ENCODE measurements around the gene ZNF385B.

The ZNF385B gene

GRCh38 chr2:179859523-179859922 lies 1.9 kb downstream of the ZNF385B start:
- H3K27ac ChIP-seq: no peak overlapping the region

DNA sequence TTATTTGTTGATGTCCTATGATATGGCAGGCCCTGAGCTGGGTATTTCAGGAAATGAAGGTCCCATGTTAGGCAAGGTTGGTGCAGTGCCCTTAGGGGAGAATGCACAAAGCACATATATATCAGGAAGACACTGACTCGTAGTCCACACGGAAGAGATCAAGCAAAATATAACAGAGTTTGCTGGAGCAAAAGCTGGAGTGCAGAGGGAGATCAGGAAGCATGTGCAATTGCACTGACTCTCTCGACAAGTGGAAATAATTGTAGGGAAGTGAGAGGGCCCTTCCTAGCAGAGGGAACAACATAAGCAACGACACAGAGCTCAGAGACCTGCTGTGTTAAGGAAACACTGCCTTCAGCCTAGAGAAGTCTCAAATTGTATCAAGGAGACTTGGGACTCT lies 4.2 kb downstream of the ZNF385B start:
- TF ChIP-seq, protein P1, sequence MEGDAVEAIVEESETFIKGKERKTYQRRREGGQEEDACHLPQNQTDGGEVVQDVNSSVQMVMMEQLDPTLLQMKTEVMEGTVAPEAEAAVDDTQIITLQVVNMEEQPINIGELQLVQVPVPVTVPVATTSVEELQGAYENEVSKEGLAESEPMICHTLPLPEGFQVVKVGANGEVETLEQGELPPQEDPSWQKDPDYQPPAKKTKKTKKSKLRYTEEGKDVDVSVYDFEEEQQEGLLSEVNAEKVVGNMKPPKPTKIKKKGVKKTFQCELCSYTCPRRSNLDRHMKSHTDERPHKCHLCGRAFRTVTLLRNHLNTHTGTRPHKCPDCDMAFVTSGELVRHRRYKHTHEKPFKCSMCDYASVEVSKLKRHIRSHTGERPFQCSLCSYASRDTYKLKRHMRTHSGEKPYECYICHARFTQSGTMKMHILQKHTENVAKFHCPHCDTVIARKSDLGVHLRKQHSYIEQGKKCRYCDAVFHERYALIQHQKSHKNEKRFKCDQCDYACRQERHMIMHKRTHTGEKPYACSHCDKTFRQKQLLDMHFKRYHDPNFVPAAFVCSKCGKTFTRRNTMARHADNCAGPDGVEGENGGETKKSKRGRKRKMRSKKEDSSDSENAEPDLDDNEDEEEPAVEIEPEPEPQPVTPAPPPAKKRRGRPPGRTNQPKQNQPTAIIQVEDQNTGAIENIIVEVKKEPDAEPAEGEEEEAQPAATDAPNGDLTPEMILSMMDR (IDR thresholded peaks at IDR 0.05): no peak
- H3K4me3 ChIP-seq (ENCODE audit: low read depth, low read length): no peak overlapping the region
- H3K27me3 ChIP-seq (ENCODE audit: control insufficient read depth, insufficient read depth, low read length): no peaks in the 10 kb centered on the region
- no peak overlapping the region for H3K9ac ChIP-seq
- no peak overlapping the region for H2AFZ ChIP-seq
- no peak overlapping the region for H3K27ac ChIP-seq
- H3K36me3 ChIP-seq (ENCODE audit: control insufficient read depth, insufficient read depth, low read length): no peaks in the 10 kb centered on the region
- no peaks in the 10 kb centered on the region for H3K79me2 ChIP-seq
- H3K9me3 ChIP-seq (ENCODE audit: control insufficient read depth, low read length): no peaks in the 10 kb centered on the region
- no peak overlapping the region for H3K4me2 ChIP-seq (ENCODE audit: low read length)
- H3K4me1 ChIP-seq: no peaks in the 10 kb centered on the region

More at GRCh38 chr2:179859523-179859922, 1.9 kb downstream of the ZNF385B start:
- Histone ChIP-seq H3K4me3 (ENCODE audit: low read depth, low read length) (no peak overlapping the region), H3K9ac (no peak overlapping the region), H3K27me3 (ENCODE audit: control insufficient read depth, insufficient read depth, low read length) (no peaks in the 10 kb centered on the region), H3K4me1 (no peaks in the 10 kb centered on the region), H3K79me2 (no peaks in the 10 kb centered on the region), H2AFZ (no peak overlapping the region), H3K36me3 (ENCODE audit: control insufficient read depth, insufficient read depth, low read length) (no peaks in the 10 kb centered on the region), H3K9me3 (ENCODE audit: control insufficient read depth, low read length) (no peaks in the 10 kb centered on the region), H3K4me2 (ENCODE audit: low read length) (no peak overlapping the region)
- TF ChIP-seq, protein P1 (IDR thresholded peaks at IDR 0.05): no peak

- no peak overlapping the region for H3K27ac ChIP-seq
- no peaks in the 10 kb centered on the region for H3K9me3 ChIP-seq (ENCODE audit: control insufficient read depth, low read length)
- no peak overlapping the region for H2AFZ ChIP-seq
- H3K36me3 ChIP-seq (ENCODE audit: control insufficient read depth, insufficient read depth, low read length): no peaks in the 10 kb centered on the region
- H3K27me3 ChIP-seq (ENCODE audit: control insufficient read depth, insufficient read depth, low read length): no peaks in the 10 kb centered on the region
- H3K79me2 ChIP-seq: no peaks in the 10 kb centered on the region
- H3K4me2 ChIP-seq (ENCODE audit: low read length): no peak overlapping the region
- no peak overlapping the region for H3K9ac ChIP-seq
- TF ChIP-seq, protein P1 (IDR thresholded peaks at IDR 0.05): no peak
- no peaks in the 10 kb centered on the region for H3K4me1 ChIP-seq
- H3K4me3 ChIP-seq (ENCODE audit: low read depth, low read length): no peak overlapping the region
These were observed 5.2 kb downstream of the ZNF385B start for GRCh38 chr2:179856205-179856604.

- no peaks in the 10 kb centered on the region for H3K79me2 ChIP-seq
- no peak overlapping the region for H3K9ac ChIP-seq
- no peaks in the 10 kb centered on the region for H3K36me3 ChIP-seq (ENCODE audit: control insufficient read depth, insufficient read depth, low read length)
- no peak overlapping the region for H2AFZ ChIP-seq
- TF ChIP-seq, protein P1 (IDR thresholded peaks at IDR 0.05): no peak
- no peaks in the 10 kb centered on the region for H3K4me1 ChIP-seq
- H3K4me2 ChIP-seq (ENCODE audit: low read length): no peak overlapping the region
- H3K27ac ChIP-seq: no peak overlapping the region
- no peak overlapping the region for H3K4me3 ChIP-seq (ENCODE audit: low read depth, low read length)
- no peaks in the 10 kb centered on the region for H3K9me3 ChIP-seq (ENCODE audit: control insufficient read depth, low read length)
- H3K27me3 ChIP-seq (ENCODE audit: control insufficient read depth, insufficient read depth, low read length): no peaks in the 10 kb centered on the region
These were observed 5.7 kb downstream of the ZNF385B start for GRCh38 chr2:179855673-179856072.

- no peak overlapping the region for H3K4me3 ChIP-seq (ENCODE audit: low read depth, low read length)
- H3K36me3 ChIP-seq (ENCODE audit: control insufficient read depth, insufficient read depth, low read length): no peaks in the 10 kb centered on the region
- H3K4me1 ChIP-seq: no peaks in the 10 kb centered on the region
- H3K9me3 ChIP-seq (ENCODE audit: control insufficient read depth, low read length): no peaks in the 10 kb centered on the region
- H2AFZ ChIP-seq: no peak overlapping the region
- H3K79me2 ChIP-seq: no peaks in the 10 kb centered on the region
- no peak overlapping the region for H3K27ac ChIP-seq
- H3K9ac ChIP-seq: no peak overlapping the region
- no peaks in the 10 kb centered on the region for H3K27me3 ChIP-seq (ENCODE audit: control insufficient read depth, insufficient read depth, low read length)
- H3K4me2 ChIP-seq (ENCODE audit: low read length): no peak overlapping the region
- TF ChIP-seq, protein P1 (IDR thresholded peaks at IDR 0.05): no peak
These were observed 6.5 kb downstream of the ZNF385B start for GRCh38 chr2:179854891-179855290.
